22Rv1 (cell line): ENCODE measurements around the gene SEZ6L.

Experiments
- CTCF ChIP-seq: fragments of 450-650 bp; IDR thresholded peaks from 2 replicates; pipeline ENCODE4 v1.5.1; 2017; ENCODE audit warnings: mild to moderate bottlenecking
- ZFX ChIP-seq: fragments of 450-650 bp; IDR thresholded peaks from 2 replicates; pipeline ENCODE4 v1.6.1; 2017; ENCODE audit warnings: antibody characterized with exemption, borderline replicate concordance

GRCh38 chr22:26276529-26277160, 107.4 kb downstream of the SEZ6L start:
- TF ChIP-seq CTCF (no peak), ZFX (no peak)
